ENCODE results near the gene DMAP1. TPM values are rescaled to one million over a fixed set of nuclear protein-coding genes. Genes with fewer than 3 reads are reported as not detected.

Gene DMAP1
- total and polyA plus RNA-seq, 2 of the 8 experiments (the other 6 are each of a cell fraction or from before 2014, with no cell fraction given): 36.4 to 42.4 TPM

DNA sequence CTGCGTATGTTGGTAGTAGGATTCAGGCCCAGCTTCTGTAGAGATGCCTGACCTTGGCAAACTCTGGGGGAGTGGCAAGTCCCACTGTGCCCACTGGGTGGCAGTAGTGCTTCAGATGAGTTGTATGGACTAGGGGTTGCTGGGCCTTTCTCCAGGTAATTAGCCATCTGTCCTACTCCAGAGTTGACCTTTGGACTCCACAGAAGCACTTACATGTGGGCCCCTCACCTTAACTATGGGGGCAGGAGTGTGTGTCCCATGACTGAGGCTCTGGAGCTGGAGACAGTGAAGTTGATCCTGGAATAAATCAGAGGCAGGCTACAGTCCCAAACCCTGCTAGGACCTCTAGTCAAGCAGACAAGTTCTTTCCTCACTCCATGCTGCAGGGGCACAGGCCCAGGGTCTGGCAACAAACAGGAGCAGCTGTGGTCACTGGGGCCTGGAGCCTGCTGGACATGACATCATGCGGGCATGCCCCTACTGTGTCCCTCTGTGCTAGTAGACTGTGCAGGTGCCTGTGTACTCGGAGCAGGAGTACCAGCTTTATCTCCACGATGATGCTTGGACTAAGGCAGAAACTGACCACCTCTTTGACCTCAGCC is 4.6 kb downstream of the DMAP1 start (continued):
- TF ChIP-seq, protein P1, sequence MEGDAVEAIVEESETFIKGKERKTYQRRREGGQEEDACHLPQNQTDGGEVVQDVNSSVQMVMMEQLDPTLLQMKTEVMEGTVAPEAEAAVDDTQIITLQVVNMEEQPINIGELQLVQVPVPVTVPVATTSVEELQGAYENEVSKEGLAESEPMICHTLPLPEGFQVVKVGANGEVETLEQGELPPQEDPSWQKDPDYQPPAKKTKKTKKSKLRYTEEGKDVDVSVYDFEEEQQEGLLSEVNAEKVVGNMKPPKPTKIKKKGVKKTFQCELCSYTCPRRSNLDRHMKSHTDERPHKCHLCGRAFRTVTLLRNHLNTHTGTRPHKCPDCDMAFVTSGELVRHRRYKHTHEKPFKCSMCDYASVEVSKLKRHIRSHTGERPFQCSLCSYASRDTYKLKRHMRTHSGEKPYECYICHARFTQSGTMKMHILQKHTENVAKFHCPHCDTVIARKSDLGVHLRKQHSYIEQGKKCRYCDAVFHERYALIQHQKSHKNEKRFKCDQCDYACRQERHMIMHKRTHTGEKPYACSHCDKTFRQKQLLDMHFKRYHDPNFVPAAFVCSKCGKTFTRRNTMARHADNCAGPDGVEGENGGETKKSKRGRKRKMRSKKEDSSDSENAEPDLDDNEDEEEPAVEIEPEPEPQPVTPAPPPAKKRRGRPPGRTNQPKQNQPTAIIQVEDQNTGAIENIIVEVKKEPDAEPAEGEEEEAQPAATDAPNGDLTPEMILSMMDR (IDR thresholded peaks at IDR 0.05; ENCODE audit: control extremely low read depth in 1 of 3, insufficient read depth in 1 of 3, low read depth in 1 of 3, low read length in 3 of 3): peak; percentile 93 to 97 (median 97)
- TF ChIP-seq RBBP5 (IDR thresholded peaks at IDR 0.05; ENCODE audit: borderline replicate concordance, low read depth, low read length) (no peak), TAF7 (optimal IDR thresholded peaks at IDR 0.05; ENCODE audit: borderline replicate concordance, low read depth, low read length) (no peak), EGR1 (IDR thresholded peaks at IDR 0.05; ENCODE audit: borderline replicate concordance, low read depth, low read length) (no peak), POLR2A (IDR thresholded peaks at IDR 0.05; ENCODE audit: control extremely low read depth in 1 of 2, low read depth in 2 of 2, low read length in 2 of 2) (peak in 1 of 2 experiments; percentile 47; a peak in 1 of 3 replicates)

Measured in H1 (cell line).